ENCODE measurements around the gene DCDC1.
A peak's percentile ranks its signal among the peaks of the same experiment; 100 is the strongest.
"Not testable (repeated sequence)": the region's sequence is repeated elsewhere in the genome, so short reads cannot be mapped to it uniquely, and the experiment has no call there.

The DCDC1 gene

DNA sequence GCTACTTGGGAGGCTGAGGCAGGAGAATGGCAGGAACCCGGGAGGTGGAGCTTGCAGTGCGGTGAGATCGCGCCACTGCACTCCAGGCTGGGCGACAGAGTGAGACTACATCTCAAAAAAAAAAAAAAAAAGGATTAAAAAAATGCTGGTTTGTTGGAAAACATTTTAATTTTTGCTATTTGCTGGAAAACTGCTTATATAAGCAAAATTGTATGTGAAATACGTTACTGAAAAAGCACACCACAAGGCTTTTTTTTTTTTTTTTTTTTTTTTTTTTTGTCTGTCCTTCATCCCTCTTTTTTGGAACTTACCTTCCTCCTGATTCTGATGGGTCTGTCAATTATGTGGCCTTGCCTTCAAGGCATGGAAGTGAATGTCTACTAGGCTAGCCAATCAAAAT lies 40.8 kb downstream of the DCDC1 start:
- no peak for DNase-seq

DNA sequence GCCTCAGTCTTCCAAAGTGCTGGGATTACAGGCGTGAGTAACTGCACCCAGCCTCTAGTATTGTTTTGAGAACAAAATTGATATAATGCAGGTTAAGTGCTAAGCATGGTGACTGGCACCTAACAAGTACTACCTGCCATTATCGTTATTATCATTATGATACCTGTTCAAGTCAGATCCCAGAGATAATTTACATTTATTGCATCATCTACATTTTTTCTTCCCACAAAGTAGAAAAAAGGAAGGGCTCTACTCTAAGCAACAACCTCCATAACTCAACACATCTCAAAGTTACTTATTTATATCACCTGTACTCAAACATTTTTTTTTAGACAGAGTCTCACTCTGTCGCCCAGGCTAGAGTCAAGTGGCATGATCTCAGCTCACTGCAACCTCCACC lies 42.1 kb downstream of the DCDC1 start:
- DNase-seq = no peak

DNA sequence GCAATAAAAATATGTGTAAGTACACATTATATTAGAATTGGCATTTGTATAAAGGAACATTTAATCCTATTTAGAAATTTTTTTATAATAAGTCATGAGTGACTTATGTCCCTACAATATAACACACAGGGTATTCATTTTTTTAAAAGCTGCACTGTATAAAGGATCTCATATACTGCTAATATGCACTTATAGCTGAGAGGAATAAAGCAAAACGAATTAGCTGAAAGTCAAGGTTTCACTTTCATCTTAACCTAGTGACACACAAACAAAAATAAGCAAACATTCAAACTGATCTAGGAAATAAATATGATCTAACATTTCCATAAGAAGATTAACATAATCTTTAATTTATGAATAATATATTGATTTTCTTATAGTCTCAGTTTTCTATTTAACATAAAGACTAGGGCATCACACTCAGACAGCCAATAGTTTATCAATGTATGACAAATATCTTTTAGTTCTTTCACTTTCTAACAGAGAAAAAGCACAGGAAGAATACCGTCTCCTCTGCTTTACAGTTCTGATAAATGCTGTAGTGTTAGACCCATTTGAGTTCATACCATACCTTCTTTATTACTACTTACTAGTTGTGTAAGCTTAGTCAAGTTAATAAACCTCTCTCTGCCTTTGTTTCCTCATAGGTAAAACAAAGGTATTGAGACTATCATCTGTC lies 42.9 kb downstream of the DCDC1 start:
- DNase-seq = no peak

DNA sequence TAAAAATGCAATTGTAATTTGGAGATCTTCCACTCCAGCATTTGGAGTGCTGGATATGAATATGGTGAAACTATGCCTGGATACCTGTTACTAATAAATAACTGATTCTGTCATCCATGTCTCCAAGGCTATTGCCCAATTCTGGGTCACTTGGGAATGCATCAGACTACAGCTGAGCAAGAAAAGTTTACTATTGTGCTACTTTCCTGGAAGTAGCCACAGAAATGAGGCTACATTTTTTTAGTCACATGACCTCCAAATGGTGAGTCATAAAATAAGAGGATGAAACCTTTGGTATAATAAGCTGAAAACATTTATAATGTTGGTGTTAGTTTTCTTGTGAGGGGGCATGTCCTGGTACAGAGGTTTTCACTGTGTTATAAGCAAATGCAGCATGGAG lies 44.4 kb downstream of the DCDC1 start:
- DNase-seq = no peak

DNA sequence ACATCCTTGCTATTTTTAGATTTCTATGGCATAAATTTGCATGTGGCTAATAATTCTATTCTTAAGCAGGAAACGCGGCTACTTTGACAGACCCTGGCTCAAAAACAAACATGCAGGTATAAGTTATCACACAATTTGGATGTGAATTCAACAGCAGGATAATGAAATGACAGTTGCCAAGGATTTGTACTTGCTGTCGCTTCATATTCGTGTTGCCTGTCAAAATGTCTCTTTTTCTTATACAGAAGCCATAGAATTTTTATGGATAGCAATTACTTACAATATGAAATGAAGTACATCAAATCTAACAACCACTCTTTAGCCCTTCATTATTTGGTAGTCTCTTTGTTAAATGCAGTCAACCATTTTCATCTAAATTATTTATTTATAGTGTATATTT lies 46.4 kb downstream of the DCDC1 start:
- no peak for DNase-seq

DNA sequence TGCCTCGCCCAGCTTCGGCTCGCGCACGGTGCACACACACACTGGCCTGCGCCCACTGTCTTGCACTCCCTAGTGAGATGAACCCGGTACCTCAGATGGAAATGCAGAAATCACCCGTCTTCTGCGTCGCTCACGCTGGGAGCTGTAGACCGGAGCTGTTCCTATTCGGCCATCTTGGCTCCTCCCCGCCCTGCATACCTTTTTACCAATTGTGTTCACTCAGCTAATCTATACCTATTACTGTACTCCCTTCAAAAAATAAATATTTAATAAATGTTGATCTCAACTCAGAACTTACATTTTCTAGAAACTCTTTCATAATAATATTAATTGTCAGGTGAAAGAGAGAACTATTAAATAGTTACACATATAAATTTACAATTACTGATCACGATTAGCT lies 48.0 kb downstream of the DCDC1 start:
- DNase-seq = not testable (repeated sequence)

DNA sequence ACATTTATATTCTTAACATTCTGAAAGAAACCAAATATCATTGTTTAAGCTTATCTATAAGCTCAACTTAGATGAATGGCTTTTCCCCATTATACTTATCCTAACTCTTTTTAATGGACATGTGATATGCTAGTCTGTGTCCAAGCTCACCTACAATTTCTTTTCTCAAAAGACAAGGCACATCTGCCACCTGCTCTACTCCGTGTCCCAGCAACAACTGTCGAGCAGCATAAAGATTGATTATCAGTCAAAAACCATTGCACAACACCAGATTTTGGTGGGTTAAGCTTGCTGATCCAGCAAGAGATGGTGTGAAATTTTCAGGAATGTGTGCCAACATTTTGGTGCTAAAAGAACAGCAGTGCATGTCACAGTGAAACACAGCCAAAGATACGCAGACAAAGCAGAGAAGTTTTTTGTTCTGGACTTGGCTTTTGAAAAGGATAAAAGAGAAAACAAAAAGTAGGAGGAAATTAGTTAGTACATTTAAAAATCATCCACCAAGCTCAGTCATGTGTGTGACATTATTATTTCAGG lies 65.8 kb downstream of the DCDC1 start:
- DNase-seq = no peak

DNA sequence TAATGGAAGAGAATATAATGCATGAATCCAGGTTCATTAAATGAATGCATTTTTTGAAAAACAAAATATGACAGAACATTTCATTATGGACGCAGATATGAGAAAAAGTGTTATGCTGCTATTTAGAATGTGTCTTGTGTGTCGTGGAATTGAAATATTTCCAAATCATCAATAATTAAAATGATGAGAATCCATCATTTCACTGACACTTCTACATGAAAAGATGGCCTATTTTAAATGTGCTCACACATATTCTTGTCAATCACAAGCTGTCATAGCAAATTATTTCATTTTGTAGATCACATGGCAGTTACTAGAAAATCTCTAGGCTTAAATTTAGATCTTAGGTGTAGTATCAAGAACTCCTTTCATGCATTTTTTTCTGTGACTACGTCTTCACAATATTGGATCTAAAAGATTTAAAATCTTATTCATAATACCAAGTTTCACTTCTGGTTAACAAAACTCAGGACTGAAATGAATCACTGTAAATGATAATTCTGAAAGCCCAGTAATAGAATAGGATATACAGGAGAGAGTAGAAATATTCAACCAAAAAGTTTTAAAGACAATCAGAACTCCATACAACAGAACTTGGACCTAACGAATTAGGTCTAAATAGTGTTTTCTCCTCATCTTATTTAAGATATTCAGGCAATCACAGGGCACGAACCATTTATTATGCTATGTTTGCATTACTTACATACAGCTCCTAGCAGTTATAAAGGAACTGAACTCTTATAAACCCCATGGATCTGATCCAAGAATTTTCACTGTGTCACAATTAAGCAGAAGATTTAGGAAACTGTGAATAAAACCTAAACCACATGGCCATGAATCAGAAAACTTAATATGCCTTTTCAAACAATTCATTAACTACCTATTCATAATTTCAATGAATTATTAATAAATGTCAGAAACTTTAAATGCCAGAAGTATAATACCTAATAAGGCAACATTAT lies 67.7 kb downstream of the DCDC1 start:
- no peak for DNase-seq

DNA sequence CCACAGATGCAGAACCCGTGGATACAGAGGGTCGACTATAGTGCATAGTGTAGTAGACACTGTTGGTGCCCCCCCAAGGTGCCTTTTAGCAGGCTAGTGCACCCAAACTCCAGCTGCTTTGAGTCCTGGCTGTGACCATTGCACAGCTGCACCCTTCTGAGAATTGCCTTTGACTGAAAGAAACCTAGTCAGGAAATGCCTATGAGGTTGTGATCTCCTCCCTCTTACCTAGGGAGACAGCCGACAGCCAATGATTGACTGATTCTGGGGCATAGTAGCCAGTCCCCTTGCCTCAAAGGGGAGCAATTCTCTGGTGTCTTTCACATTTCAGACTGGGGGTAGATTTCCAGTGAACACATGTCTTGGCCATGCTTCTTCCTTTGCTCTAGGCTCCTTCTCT lies 74.2 kb downstream of the DCDC1 start:
- no peak for DNase-seq

DNA sequence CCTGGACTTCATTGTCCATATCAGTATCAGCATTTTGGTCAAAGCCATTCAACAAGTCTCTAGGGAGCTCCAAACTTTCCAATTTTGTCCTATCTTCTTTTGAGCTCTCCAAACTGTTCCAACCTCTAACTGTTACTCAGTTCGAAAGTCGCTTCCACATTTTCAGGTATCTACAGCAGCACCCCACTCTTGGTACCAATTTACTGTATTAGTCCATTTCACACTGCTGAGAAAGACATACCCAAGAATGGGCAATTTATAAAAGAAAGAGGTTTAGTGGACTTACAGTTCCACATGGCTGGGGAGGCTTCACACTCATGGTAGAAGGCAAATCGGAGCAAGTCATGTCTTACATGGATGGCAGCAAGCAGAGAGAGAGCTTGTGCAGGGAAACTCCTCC lies 96.0 kb downstream of the DCDC1 start:
- DNase-seq = not testable (repeated sequence)

DNA sequence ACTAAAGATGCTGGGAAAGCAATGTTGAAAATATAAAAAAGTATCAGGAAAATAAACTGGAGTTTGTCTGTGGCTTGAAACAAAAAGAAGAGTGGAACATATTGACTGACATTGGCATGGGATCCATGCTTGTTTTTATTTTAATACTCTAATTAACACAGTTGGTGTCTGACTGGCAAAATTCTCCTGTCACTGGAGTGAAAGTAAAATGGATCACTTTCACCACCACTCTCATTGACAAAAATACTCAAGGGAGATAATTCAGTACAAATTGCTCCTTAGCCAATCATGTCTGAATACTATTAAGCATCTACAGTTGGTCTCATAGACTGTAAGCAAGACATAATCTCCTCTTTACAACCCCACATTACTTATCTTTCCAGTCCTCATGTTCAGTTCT lies 101.8 kb downstream of the DCDC1 start:
- no peak for DNase-seq

DNA sequence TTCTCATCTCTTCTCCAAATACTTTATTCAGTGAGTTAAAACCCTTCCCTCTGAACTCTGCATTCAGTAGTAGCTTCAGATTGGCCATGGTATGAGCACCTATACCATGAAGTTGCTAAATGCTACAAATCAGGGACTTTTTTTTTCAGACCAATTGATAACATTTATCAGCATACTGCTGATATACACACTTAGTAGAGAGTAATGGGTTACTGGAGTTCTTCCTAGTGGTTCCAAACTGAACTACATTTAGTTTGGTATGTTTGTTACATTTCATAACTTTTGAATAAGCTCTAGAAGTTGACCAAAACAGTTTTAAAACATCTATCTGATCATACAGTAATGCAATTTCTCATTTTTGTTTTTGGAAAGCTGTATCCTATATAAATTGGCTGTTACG lies 104.7 kb downstream of the DCDC1 start:
- DNase-seq = no peak

DNA sequence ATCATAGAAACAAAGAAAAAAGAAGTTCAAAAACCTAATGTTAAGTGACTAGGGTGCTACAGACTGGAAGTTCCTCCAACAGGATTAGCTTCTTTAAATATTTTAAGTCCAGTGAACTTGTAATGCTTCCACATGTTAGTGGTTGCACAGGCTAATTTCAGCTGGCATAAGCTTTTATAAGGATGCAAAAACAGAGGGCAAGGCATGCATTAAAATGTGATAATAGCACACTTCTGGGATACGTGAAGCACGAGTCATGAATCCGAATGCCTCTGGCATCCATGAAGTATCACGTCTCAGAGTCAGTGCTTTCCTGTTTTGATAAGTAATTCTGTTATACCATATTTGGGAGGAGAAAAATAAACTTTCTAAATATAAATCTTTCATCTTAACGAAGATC lies 106.8 kb downstream of the DCDC1 start:
- no peak for DNase-seq

DNA sequence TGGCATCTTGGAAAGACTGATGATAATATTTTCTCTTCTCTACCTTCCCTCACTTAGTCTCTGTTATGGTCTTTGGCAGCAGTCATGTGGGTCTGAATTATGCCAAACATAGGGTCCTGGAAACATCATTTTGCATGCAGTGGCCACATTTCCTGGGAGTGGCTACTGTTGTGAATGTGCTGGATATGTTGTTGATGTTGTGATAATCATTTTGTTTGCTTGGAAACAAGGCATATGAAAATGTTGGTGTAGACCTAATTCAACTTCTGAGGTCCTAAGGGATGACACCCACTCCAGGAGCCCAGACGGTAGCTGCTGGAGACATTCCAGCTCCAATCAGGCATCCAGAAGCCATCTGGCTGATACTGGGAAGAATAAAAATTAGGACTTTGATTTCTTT lies 109.7 kb downstream of the DCDC1 start:
- DNase-seq = no peak

DNA sequence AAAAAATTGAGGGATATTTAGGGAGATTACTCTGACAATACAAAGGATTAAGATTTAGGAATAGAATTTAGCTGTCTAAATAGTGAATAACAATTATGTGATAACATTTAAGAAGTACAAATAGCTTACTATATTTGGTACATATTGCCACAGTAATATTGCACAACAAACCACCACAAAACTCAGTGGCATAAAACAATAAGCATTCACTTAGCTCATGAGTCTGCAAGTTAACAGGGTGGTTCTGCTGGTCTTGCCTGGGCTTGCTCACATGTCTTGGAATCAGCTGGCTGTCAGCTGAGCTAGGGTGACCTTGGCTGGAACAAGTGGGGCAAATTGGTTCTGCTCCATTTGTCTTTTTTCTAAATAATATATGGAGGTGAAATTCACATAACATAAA lies 115.1 kb downstream of the DCDC1 start:
- DNase-seq = peak; percentile 31 to 37

DNA sequence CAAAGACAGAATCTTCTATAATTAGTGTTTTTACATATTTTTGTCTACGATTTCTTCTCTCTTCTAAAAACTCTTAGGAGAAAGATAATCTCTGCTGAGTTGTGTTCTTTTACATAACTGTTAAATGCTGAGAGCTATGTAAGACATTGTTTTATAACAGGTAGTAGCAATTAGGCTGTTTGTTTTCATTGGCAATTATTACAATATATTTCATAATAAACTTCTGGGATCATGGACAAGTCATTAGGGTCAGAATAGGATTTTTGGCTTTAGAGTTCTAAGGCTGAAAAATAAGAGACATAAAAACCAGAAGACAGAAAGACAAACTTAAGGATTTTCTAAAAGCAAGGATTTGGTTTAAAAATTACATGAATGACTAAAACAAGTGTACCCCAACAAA lies 120.8 kb downstream of the DCDC1 start:
- DNase-seq = no peak

DNA sequence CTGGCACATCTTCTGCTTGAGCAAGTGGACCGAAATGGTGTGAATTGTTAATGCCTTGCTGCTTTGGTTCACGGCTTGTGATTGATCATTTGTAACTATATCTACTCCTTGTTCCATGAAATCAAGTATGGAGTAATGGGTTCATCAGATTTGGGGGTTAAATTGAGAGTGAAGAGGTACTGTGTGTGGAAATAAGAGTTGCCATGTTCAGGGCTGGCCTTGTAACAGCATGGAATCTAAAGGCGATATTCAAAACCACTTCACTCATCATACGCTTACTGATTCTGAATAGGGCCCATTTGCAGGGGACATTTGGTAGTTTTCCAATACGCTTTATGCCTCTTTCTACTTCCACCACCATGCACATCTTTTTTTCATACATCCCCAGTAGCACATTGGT lies 122.2 kb downstream of the DCDC1 start:
- no peak for DNase-seq

DNA sequence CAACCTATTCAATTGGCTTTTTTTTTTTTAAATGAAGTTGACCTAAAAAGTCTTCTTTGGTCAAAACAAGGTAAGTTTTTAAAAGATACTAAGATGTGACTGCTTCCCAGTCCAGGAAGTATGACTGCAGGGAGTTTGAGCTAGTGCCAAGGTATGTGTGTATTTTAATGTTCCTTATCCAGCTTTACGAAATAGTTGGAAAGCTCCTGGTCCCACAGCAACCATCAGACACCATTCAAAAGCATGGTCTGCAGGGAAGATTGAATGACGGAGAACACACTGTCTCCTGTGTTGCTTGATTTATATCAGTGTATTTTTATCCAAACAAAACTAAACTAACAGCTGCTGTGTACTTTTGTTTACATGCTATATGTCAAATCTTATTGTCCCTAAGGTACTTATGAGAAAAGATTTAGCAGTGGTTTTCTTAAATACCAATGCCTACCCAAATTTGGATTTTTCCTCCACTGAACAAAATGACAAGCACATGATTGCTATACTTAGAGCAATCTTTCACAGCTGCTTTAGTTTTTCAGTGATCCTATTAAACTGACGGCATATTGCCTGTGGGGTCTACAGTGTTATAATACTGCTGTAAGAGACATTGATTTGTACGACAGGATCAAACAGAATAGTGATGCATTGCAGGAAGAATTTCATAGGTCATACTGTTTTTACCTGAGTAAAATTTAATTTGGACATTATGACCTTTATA lies 122.9 kb downstream of the DCDC1 start:
- no peak for DNase-seq

DNA sequence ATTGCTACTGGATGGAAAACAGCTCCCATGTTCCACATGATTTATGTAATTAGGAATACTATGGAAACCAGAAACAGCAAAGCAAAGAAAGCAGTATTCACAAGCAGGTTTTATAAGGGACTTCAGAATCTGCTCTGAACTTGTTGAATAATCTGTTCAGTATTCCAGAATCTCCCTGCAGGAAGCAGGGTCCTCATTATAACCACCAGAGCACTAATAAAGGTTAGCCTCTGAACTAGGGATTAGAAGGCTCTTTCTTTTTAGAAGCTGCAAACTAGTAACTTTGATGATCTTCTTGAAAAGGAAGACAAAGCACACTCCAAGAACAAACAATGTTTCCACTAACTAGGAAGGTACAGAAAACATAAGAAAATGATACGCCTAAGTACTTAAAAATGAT lies 125.8 kb downstream of the DCDC1 start:
- DNase-seq = no peak

DNA sequence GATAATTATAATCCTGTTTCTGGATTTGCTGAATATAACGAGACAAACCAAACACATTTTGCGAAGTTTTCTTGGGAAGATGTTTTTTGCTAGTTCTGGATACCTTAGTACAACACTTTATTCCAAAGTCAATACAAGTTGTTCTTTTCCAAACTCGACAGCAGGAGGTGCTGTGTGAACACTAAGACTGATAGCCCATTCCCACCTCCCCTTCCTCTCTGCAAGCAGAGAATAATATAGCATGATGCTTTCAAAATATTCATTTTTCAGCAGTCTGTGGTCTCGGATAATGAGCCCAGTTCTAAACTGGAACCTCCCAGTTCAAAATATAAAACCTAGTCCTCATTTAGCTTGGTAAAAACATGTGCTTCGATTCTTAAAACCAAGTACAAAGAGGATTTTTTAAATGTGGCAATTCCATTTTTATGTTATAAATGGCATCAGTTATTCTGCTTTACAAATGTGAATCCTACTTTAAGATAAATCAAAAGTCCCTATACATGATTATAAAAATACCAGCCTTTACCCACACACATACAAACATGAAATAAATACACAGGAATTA lies 129.1 kb downstream of the DCDC1 start:
- peak in 1 of 2 donors; percentile 9 for DNase-seq

DNA sequence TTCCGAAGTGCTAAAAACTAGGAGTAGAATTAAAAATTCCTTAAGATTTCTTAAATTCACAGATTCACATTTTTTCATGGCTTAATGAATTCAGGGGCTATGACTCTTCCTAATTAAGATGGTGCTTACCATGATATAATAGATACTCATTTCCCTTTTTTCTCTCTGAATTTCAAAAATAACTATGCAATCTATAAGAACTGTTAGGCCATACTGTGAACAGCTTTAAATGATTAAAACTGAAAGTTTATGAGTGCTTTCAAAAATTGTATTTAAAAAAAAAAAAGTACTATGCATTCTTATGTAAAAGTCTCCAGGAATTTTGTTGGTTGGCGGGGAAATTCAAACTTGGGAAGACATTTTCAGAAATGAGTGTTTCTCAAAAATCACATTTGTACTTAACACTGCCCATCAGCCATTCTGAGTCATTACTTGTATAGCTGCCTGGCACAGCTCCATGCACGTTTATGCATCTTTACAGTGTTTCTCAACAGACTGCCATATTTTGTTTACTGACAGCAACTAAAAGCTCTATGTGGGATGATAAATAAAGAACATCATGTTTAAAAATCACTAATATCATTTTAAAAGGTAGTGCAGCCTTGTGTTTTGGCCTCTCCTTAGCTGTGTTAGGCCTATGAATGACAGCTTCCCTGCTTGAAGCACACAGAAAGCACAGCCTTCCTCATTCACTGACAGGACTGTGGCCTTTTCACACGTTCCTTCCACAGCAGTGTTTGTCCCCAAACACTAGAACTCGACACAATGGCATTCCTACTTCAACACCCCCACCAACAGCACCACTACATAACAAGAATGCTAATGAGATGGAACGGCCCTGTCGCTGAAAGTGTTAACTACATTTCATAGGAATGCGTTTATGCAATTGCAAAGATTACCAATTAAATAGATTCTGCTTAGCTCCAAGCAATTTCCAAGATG lies 131.4 kb downstream of the DCDC1 start:
- DNase-seq = peak in 1 of 2 donors; percentile 6

DNA sequence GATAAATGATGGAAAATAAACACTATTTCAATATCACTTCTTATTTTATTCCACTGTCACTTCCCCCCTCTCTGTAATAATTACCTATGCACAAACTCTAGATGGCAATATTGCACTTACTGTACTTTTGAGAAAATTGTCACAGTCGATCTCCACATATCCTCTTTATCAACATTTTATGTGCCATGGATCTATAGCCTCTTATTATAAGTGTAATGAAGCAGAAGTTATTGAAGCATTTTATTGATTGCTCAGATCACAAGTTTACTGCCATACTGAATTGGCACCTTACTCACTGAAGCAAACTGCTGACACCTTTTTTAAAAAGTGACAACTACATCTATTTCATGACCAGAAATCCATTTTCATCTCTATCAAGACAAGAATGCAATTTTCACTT lies 133.4 kb downstream of the DCDC1 start:
- peak in 1 of 2 donors; percentile 7 for DNase-seq
